Stimulated activated CD8-positive, alpha-beta memory T cell treated with anti-CD3 and anti-CD28 coated beads, Interleukin-7, amount 100 ng/mL, for 4 hours (primary cell): ENCODE measurements around the gene SLC1A6.
"Not testable (repeated sequence)": the region's sequence is repeated elsewhere in the genome, so short reads cannot be mapped to it uniquely, and the experiment has no call there.

Experiments
- DNase-seq, 2 donors: peaks; one replicate each; pipeline ENCODE4 v3.0.0-alpha.2; 2020; ENCODE audit warnings: low read depth in 2 of 2

SLC1A6 gene

DNA sequence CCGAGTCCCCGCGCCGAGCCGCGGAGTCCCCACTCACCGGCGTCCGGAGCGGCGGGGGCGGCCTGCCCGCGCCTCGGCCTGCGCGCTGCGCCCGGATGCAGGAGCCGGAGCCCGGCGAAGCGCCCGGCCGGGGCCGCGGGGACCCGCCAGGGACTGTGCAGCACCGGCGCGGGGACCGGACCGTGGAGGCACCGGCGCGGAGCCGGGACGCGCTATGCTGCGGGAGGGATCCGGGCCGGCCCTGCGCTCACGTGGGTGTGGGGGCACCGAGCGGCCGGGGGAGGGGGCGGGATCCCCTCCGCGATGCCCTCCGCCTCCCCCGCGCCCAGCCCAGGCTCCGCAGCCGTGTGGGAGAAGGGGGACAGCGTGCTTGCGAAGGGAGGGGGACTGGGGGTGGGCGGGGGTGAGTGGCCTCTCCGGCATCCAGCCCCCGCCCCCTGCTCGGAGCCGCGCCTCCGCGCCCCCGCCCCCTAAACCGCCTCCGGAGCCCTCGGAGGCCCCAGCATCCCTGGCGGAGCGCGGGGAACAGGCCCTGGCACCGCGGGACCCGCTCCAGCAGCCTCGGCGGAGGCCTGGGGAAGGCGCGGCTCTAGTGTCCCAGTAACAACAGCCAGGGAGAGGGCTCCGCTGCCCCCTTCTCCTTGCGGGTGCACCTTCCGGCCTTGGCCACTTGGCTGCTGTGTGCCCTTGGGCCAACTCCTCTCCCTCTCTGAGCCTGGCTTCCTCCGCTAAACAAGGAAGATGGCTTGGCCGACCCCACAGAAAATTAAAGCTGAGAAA, at the start of gene SLC1A6:
Gene SLC1A6 (minus strand): TSS at position 389 of the 780 bp plus-strand sequence. CDS start 6,954 bp downstream, outside the sequence.
- no peak for DNase-seq

DNA sequence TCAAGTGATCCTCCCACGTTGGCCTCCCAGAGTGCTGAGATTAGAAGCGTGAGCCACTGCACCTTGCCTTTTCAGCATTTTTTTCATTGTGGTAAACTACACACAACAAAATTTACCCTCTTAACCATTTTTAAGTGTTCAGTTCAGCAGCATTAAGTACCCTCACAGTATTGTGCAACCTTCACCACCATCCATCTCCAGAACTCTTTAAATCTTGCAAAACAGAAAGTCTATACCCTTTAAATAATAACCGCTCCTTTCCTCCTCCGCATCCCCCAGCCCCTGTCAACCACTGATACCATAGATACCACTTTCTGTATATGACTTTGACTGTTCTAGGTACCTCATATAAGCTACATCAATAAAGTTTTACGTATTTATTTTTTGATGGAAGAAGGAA, 48.8 kb upstream of the SLC1A6 start:
- DNase-seq = no peak

DNA sequence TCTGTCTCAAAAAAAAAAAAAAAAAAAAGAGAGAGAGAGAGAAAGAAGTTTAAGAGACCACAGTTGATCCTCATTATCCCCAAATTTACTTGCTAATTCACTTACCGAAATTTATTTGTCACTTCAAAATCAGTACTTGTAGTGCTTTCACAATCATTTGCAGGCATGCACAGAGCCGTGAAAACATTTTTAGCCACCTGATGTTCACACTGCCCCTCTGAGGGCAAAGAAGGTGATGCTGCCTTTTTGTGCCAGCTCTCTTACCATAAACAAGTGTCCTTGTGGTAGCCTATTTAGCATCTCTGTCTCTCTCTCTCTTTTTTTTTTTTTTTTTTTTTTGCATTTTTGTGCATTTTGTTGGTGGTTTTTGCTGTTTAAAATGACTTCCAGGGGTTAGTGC, 45.6 kb upstream of the SLC1A6 start:
- no peak for DNase-seq

DNA sequence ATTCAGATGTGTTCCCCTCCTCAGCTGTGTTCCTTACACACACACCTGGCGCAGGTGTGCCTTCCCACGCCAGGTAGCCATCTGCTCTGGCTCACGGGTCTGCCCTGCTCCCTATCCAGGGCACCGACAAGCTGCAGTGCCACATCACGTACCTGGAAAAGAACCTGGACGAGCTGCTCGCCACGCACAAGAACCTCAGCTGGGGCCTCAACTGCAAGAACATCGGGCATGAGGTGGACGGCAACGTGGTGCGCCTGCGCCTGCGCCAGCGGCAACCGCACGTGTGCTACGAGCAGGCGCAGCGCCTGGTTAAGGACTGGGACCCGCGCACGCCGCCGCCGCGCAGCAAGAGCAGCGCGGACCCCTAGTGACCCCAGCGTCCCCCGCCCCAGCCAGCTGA, 43.1 kb upstream of the SLC1A6 start:
- DNase-seq = no peak

DNA sequence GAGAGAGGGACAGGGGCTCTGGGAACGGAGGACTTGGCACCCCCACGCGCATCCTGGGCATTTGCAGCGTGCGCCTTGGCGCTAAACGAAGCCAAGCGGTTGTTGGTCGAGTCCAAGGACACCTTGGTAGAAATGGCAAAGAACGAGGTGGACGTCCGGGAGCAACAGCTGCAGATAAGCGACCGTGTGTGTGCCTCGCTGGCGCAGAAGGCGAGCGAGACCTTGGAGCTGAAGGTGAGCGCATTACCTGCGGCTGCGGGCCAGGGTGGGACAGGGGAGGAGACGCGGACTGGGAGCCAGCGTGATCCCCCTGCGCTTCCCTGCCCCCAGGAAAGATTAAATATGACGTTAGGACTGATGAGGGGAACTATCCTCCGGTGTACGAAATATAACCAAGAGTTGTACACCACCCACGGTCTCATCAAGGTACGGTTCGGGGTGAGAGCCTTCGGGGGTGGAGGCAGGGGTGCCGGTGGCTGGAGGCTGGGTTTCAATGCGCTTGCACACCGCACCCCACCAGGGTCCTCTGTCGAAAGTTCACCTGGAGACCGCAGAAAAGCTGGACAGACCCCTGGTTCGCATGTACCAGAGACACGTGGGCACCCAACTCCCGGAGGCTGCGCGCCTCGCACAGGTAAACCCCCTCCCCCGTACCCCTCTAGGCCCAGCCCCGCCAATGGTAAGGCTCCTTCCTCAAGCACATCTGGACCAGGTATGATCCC, 41.8 kb upstream of the SLC1A6 start:
- DNase-seq = no peak

DNA sequence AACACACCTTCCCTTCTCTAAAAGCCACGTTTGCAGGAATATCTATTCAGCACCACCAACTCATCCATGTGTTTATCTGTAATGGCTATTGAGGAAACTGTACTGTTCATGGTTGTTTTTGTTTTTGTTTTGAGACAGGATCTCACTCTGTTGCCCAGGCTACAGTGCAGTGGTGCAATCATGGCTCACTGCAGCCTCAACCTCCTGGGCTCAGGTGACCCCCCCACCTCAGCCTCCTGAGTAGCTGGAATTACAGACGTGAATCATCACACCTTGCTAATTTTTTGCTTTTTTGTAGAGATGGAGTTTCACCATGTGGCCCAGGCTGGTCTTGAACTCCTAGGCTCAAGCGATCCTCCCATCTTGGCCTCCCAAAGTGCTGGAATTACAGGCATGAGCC, 39.2 kb upstream of the SLC1A6 start:
- not testable (repeated sequence) for DNase-seq

DNA sequence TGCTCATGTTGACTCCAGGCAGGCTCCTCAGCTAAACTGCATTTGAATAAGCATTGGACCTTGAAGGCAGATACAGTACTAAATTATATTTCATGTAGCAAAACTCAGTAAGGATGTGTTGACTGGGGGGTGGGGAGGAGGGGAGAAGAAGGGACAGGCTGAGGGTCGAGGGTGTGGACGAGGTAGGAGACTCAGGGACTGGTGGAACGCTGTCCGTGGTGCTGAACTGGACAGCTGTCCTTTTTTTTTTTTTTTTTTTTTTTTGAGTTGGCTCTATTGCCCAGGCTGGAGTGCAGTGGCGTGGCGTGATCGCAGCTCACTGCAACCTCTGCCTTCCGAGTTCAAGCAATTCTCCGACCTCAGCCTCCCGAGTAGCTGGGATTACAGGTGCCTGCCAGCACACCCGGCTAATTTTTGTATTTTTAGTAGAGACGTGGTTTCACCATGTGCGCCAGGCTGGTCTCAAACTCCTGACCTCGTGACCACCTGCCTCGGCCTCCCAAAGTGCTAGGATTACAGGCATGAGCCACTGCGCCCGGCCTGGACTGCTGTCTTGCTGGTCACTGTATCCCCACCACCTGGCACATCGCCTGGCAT, 36.4 kb upstream of the SLC1A6 start:
- no peak for DNase-seq

DNA sequence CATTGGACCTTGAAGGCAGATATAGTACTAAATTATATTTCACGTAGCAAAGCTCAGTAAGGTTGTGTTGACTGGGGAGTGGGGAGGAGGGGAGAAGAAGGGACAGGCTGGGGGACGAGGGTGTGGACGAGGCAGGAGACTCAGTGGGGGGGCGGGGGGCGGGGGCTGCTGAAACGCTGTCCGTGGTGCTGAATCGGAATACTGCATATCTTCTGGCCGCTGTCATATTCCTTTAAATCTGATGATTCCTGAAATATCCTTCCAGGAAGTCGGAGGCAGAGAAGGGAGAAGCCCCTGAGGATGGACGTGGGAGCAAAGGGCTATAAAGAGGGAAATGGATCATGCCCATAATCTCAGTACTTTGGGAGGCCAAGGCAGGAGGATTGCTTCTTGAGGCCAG, 34.9 kb upstream of the SLC1A6 start:
- DNase-seq = no peak

DNA sequence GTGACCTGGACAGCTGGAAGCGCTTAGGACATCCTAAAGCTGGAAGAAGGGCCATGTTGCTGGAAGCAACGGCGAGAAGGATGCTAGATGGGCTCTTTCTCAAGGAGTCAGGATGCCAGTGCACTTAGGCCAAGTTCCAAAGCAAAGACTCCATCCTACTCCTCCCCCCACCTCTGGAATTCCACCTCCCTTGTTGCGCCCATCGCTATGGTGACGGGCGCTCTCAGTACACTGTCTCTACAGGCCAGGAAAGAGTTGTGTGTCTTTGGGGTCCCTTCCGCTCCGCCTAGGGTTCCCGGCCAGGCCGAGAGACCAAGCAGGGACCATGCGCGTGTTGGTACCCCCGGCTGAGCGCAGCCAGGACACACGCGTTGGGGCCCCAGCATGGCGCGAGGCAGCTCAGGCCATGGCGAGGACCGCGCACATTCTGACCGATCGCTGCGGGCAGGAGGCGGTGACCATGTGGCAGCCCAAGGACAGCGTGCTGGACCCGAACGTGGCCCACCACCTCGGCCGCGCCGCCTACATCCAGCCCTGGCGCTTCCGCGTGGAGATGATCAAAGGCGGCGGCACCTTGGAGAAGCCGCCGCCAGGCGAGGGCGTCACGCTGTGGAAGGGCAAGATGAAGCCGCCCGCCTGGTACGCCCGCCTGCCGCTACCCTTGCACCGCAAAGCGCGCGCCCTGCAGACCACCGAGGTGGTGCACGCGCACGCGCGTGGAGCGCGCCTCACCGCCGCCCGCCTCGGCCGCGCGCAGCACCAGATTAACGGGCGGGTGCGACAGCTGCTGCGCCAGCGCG, 31.0 kb upstream of the SLC1A6 start:
- no peak for DNase-seq

DNA sequence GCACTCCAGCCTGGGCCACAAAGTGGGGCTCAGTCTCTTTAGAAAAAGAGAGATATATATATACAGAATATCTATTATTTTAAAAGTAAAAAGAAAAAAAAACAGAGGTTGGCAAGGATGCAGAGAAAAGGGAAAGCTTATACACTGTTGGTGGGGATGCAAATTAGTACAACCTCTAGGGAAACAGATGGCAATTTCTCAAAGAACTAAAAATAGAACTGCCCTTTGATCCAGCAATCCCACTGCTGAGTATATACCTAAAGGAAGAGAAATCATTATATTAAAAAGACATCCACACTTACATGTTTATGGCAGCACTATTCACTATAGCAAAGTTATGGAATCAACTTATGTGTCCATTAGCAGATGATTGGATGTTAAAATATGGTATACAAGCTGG, 28.6 kb upstream of the SLC1A6 start:
- no peak for DNase-seq

DNA sequence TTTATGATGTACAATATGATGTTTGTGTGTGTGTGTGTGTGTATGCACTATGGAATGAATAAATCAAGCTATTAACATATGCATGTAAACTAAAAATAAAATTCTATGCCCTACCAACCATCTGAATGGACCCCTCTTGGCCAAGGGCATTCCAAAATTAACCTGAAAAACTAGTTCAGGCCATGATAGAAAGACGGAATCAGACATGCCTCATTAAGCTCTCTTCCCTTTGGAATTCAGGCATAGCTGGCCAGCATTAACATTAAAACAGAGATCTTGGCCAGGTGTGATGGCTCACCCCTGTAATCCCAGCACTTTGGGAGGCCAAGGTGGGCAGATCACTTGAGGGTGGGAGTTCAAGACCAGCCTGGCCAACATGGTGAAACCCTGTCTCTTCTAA, 18.3 kb upstream of the SLC1A6 start:
- DNase-seq = no peak

DNA sequence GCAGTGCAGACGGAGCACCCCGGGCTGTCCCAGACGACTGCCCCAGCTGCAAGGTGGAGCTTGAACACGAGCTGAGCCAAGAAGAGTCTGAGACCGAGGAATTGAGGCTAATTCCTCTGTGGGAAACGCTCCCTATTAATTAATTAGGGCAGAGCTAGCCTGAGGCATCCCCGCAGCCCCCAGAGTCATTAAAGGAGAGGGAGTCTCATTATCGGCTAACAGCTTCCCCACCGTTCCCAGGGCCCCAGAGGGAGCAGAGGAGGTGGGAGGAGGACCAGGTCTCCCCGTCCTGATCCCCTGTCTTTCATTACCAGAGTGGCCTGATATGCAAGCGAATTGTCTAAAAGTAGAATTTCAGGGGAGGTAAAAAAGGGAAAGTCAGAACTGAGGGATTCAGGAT, 13.1 kb upstream of the SLC1A6 start:
- DNase-seq = no peak

DNA sequence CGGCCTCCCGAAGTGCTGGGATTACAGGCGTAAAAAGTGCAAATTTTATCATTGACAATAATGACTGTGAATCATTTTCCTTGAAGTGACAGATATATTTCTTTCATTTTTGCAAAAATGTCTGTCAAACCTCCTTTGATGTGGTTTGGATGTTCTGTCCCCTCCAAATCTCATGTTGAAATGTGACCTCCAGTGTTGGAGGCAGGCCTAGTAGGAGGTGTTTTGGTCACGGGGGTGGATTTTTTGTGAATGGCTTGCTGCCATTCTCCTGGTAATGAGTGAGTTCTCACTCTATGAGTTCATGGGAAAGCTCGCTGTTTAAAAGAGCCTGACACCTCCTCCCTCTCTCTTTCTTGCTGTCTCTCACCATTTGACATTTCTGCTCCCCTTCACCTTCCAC, 5.5 kb upstream of the SLC1A6 start:
- no peak for DNase-seq

DNA sequence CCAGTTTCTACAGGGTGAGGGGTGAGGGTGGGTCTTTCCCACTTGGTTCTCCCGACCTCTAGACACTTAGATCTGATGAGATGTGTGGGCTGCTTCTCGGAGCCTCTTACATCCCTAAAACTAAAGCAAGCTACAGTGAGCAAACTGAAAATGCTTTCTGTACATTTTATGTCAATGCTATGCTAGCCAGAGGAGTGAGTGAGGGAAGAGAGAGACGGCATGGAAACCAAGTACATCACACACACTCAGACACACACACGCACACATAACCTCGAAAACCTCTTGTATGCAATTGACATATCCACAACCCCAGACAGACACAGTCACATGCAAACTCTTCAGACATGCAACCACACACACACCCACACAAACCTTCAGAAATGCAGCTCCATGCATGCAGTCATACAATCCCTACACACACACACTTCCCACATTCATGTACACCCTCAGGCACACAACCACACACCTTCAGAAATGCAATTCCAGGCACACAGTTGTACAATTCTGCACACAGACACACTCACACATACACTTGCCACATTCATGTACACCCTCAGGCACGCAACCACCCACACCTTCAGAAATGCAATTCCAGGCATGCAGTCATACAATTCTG, 1.4 kb downstream of the SLC1A6 start:
- DNase-seq = no peak

DNA sequence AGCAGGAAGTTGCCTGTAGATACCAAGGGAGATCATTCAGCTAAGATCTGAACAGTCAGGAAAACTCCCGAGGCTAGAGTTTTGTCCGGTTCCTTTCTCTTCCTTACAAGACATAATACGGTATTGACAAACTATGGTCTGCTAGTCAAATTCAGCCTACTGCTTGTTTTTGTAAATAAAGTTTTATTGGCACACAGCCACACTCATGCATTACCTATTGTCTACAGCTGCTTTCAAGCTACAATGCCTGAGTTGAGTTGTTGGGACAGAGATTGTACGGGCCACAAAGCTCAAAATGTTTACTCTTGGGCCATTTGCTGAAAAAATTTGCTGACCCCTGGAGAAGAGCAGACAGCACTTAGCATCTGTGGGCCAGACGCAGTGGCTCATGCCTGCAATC, 2.5 kb downstream of the SLC1A6 start:
- DNase-seq = no peak

DNA sequence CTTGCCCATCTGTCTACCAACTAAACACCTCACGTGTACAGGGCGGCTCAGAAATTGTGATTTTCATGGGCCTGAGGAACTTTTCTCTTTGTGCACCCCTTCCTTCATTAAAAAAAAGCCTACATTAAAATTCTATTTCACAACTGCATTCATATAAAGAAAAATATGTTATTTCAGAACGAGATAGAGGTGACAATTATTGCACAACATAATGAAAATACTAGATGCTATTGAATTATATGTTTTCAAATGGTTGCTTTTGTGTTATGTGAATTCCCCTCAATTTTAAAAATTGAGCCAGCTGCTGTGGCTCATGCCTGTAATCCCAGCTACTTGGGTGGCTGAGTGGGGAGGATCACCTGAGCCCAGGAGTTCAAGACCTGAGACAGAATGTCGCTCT, 5.2 kb downstream of the SLC1A6 start:
- no peak for DNase-seq

DNA sequence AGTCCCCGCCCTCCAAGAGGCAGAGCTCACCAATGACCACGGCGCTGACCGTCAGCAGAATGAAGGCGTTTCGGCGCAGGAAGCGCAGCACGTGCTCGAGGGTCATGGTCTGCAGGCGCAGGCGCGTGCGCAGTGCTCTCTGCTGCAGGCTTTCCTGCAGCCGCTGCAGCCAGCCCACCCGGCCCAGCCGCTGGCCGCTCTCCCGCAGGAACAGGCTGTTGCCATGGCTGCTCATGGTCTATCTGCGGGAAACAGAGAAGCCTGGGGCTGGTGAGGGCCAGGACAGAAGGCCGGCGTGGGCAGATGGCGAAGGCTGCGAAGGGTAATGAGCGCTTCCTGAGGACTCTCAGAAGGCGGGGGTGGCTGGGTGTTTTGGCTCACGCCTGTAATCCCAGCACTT, 7.0 kb downstream of the SLC1A6 start:
- DNase-seq = no peak

DNA sequence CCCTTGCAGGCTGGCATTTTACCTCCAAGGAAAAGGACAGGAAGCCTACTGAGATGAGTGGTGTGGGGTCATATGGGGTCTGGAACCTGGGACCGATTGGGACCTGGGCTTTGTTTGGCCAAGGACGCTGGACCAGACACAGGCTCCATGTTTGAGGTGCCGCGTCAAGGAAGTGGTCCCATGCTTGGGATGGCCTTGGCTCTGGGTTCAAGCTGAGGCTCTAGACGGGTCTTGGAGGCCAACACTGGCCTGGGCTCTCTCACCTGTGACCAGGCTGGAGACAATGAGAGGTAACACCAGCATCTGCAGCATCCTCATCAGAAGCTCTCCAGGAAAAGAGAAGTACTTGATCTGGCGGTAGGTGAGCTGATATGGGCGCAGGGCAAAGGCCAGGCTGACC, 8.2 kb downstream of the SLC1A6 start:
- DNase-seq = no peak

DNA sequence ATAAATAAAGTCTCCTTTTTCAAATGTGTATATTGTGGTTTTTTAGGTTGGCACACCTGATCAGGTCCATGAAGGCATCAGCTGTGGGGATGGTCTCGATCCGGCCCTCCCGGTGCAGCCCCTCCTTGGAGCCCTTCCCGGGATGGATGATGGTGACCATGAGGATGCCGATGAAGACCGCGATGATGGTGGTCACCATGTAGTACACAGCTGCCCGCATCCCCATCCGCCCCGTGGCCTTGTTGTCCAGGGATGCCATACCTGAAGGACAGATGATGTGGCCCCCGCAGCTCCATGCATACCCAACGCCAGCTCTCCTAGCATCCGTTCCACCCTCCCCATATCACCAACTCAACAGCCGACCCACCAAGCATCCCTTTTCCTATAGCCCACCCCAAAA, 11.4 kb downstream of the SLC1A6 start:
- no peak for DNase-seq

DNA sequence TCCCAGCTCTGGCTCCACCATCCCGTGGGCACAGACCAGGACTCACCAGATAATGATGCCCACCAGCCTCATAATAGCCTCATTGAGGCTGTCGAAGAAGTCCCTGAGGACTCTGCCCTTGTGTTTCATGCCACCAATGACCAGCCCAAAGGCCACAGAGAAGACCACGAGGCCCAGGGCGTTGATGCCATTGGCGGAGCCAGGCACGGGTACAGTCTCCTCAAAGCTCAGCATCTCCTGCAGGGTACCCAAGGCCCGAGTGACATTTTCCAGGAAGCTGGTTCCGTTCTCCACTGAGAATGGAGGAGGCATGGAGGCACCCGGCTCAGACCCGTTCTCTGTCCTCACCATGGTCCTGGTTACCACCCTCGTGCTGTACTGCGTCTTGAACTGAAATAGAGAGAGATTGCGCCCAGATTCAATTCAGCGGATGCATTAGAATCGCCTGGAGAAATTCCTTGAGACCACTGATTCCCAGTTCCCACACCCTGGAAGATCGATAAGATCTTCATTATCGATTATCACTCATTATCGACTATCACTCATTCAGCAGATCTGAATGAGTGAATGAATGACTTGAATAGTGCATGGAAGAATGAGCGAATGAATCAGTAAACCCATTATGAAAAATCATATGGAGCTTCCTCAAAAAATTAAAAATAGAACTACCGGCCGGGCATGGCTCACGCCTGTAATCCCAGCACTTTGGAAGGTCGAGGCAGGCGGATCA, 17.5 kb downstream of the SLC1A6 start:
- no peak for DNase-seq

DNA sequence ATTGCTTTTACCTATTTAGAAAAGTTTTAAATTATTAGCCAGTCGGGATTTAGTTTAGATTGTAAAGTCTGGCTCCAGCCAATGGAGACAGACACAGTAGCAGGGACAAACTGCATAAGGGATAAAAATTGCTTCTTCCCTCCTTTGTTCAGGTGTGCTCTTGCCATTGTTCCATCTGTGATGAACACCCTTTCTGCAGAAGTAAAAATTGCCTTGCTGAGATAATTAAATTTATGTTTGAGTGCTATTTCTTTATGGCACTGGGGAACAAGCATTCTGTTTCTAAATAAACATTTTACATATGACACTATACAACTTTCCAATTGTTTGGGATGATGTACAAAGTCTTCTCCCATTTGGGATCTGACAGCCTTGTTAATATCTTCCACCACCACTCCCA, 20.4 kb downstream of the SLC1A6 start:
- DNase-seq = no peak
